Measurements from ENCODE around the gene UNC80. TPM values are rescaled to one million over a fixed set of nuclear protein-coding genes. Genes with fewer than 3 reads are reported as not detected.

UNC80 gene
- polyA plus RNA-seq, 1 donor (not counting 4 experiments of a cell fraction or from before 2014, with no cell fraction given), result 0.13 TPM

GRCh38 chr2:210007895-210008294 is 236.3 kb downstream of the UNC80 start:
- no peak overlapping the region for H2AFZ ChIP-seq (ENCODE audit: control insufficient read depth, low read length)
- FAIRE-seq (no peak), DNase-seq (ENCODE audit: low read depth, low spot score) (no peak)
- H3K79me2 ChIP-seq (ENCODE audit: control insufficient read depth, insufficient read depth, low read length), result peaks cover 97% of the 10 kb centered on the region
- H3K4me2 ChIP-seq (ENCODE audit: control insufficient read depth, extremely low read depth, insufficient read depth, low read depth, low read length), result no peak overlapping the region
- H3K36me3 ChIP-seq (ENCODE audit: control insufficient read depth in 2 of 2, extremely low read depth in 1 of 2, insufficient read depth in 2 of 2, low read length in 2 of 2), result peaks cover 6 to 7% of the 10 kb centered on the region in 2 experiments
- H3K4me3 ChIP-seq (ENCODE audit: control insufficient read depth in 2 of 3, extremely low read depth in 1 of 3, insufficient read depth in 2 of 3, low read depth in 1 of 3, low read length in 3 of 3), result no peak overlapping the region
- H3K4me1 ChIP-seq (ENCODE audit: control insufficient read depth, extremely low read depth, insufficient read depth, low read length), result peaks cover 19% of the 10 kb centered on the region
- H3K27ac ChIP-seq (ENCODE audit: control insufficient read depth, insufficient read depth, low read length), result no peak overlapping the region
- TF ChIP-seq EZH2 (IDR thresholded peaks at IDR 0.05; ENCODE audit: low read length) (no peak), CTCF (optimal IDR thresholded peaks at IDR 0.05 in 1 of 3, IDR thresholded peaks at IDR 0.05 in 1 of 3, conservative IDR thresholded peaks at IDR 0.05 in 1 of 3; ENCODE audit: extremely low read depth in 1 of 3, insufficient read depth in 2 of 3, low read length in 3 of 3) (no peak)
- dilution Hi-C loops (cut with MboI; ENCODE audit: extremely low pct_ligation_motif_present, low sequenced_read_pairs), result no loop called here
- H3K9ac ChIP-seq (ENCODE audit: control insufficient read depth, extremely low read depth, insufficient read depth, low read length), result no peak overlapping the region
- peaks cover 3% of the 10 kb centered on the region for H4K20me1 ChIP-seq (ENCODE audit: control insufficient read depth, extremely low read depth, insufficient read depth, low read length)
- H3K9me1 ChIP-seq (ENCODE audit: control insufficient read depth, extremely low read depth, insufficient read depth, low read length), result no peaks in the 10 kb centered on the region
- H3K9me3 ChIP-seq (ENCODE audit: control insufficient read depth, low read depth, low read length), result no peaks in the 10 kb centered on the region
- H3K27me3 ChIP-seq (ENCODE audit: control insufficient read depth, extremely low read depth, insufficient read depth, low read length), result no peaks in the 10 kb centered on the region

GRCh38 chr2:210009126-210009525 is 237.5 kb downstream of the UNC80 start:
- no peak overlapping the region for H3K27ac ChIP-seq (ENCODE audit: control insufficient read depth, insufficient read depth, low read length)
- H3K4me2 ChIP-seq (ENCODE audit: control insufficient read depth, extremely low read depth, insufficient read depth, low read depth, low read length), result no peak overlapping the region
- H3K27me3 ChIP-seq (ENCODE audit: control insufficient read depth, extremely low read depth, insufficient read depth, low read length), result no peaks in the 10 kb centered on the region
- H3K4me3 ChIP-seq (ENCODE audit: control insufficient read depth in 2 of 3, extremely low read depth in 1 of 3, insufficient read depth in 2 of 3, low read depth in 1 of 3, low read length in 3 of 3), result no peak overlapping the region
- H3K9me3 ChIP-seq (ENCODE audit: control insufficient read depth, low read depth, low read length), result no peaks in the 10 kb centered on the region
- H3K79me2 ChIP-seq (ENCODE audit: control insufficient read depth, insufficient read depth, low read length), result peaks cover 92% of the 10 kb centered on the region
- DNase-seq (ENCODE audit: low read depth, low spot score), result no peak
- H3K9ac ChIP-seq (ENCODE audit: control insufficient read depth, extremely low read depth, insufficient read depth, low read length), result no peak overlapping the region
- dilution Hi-C loops (cut with MboI; ENCODE audit: extremely low pct_ligation_motif_present, low sequenced_read_pairs), result no loop called here
- peaks cover 6 to 7% of the 10 kb centered on the region in 2 experiments for H3K36me3 ChIP-seq (ENCODE audit: control insufficient read depth in 2 of 2, extremely low read depth in 1 of 2, insufficient read depth in 2 of 2, low read length in 2 of 2)
- peaks cover 11% of the 10 kb centered on the region for H3K4me1 ChIP-seq (ENCODE audit: control insufficient read depth, extremely low read depth, insufficient read depth, low read length)
- no peaks in the 10 kb centered on the region for H3K9me1 ChIP-seq (ENCODE audit: control insufficient read depth, extremely low read depth, insufficient read depth, low read length)
- TF ChIP-seq EZH2 (IDR thresholded peaks at IDR 0.05; ENCODE audit: low read length) (no peak), CTCF (optimal IDR thresholded peaks at IDR 0.05 in 1 of 3, IDR thresholded peaks at IDR 0.05 in 1 of 3, conservative IDR thresholded peaks at IDR 0.05 in 1 of 3; ENCODE audit: extremely low read depth in 1 of 3, insufficient read depth in 2 of 3, low read length in 3 of 3) (no peak)
- FAIRE-seq, result no peak
- H2AFZ ChIP-seq (ENCODE audit: control insufficient read depth, low read length), result no peak overlapping the region
- H4K20me1 ChIP-seq (ENCODE audit: control insufficient read depth, extremely low read depth, insufficient read depth, low read length), result peaks cover 3% of the 10 kb centered on the region

Data from keratinocyte (primary cell).